Endothelial cell of umbilical vein (primary cell): ENCODE measurements around the gene TSPAN9. TPM values are rescaled to one million over a fixed set of nuclear protein-coding genes. Genes with fewer than 3 reads are reported as not detected.

Source experiments
- BruUV-seq: library from RNA; stranded (reverse); fragments of 400-500 nt; replicated peaks from 2 replicates; lab custom pipeline; 2021; lab: Mats Ljungman, UMichigan
- CTCF ChIA-PET: fragments of 300-600, 350-600 bp; sonication (Branson Sonifier 250); formaldehyde crosslinking; loops from one replicate; lab custom pipeline; 2021; ENCODE audit warnings: antibody characterized with exemption, inconsistent platforms; lab: Charles Lee
- POLR2A ChIA-PET: fragments of 300-600, 350-600 bp; sonication (Branson Sonifier 250); formaldehyde crosslinking; loops from one replicate; lab custom pipeline; 2021; ENCODE audit warnings: antibody characterized with exemption, inconsistent platforms; lab: Charles Lee
- DNase-seq: peaks from one replicate; pipeline ENCODE4 v3.0.0-alpha.2; 2011; ENCODE audit warnings: low read depth, low spot score
- FAIRE-seq: peaks from 2 replicates; lab custom pipeline; 2011; peaks lifted over from hg19 to GRCh38; lab: Jason Lieb, UNC
- H2AFZ ChIP-seq: 2 replicates; pipeline ENCODE4 v1.6.0; 2012; ENCODE audit warnings: low read depth, low read length, control low read depth, inconsistent platforms
- H3K27ac ChIP-seq: 2 replicates; pipeline ENCODE4 v1.5.1; 2011; ENCODE audit warnings: low read depth, mild to moderate bottlenecking, control low read depth, low read length, moderate library complexity; ENCODE audit not compliant: insufficient read depth
- H3K27me3 ChIP-seq, 2 experiments: 2 replicates each; pipeline versions ENCODE4 v1.6.0 to v1.6.1; 2011; ENCODE audit warnings: low read length in 2 of 2, mixed read lengths in 1 of 2; ENCODE audit not compliant: control insufficient read depth in 2 of 2, insufficient read depth in 2 of 2
- H3K36me3 ChIP-seq, 2 experiments: 2 replicates in 1 of 2; 3 replicates in 1 of 2; pipeline ENCODE4 v1.5.1; 2011; ENCODE audit warnings: low read length in 2 of 2, mild to moderate bottlenecking in 1 of 2, moderate library complexity in 1 of 2; ENCODE audit not compliant: control insufficient read depth in 2 of 2, insufficient read depth in 2 of 2; ENCODE audit errors: extremely low read depth in 1 of 2
- H3K4me1 ChIP-seq: 3 replicates; pipeline ENCODE4 v1.5.1; 2011; ENCODE audit warnings: mild to moderate bottlenecking, low read length; ENCODE audit not compliant: control insufficient read depth, insufficient read depth; ENCODE audit errors: extremely low read depth
- H3K4me2 ChIP-seq: 2 replicates; pipeline ENCODE4 v1.6.1; 2011; ENCODE audit warnings: low read length, control low read depth, mixed read lengths; ENCODE audit not compliant: insufficient read depth
- H3K4me3 ChIP-seq, 3 experiments: fragments of 200-600 bp in 1 of 3; sonication (generic), shearing (Covaris generic) in 1 of 3; replicated peaks in 1 of 3; 2 replicates each; pipeline ENCODE4 v1.5.1; 2011 to 2016; ENCODE audit warnings: control low read depth in 3 of 3, low read length in 3 of 3, mild to moderate bottlenecking in 2 of 3, inconsistent platforms in 1 of 3, low read depth in 1 of 3, moderate library complexity in 1 of 3; ENCODE audit not compliant: insufficient read depth in 1 of 3
- H3K79me2 ChIP-seq: 2 replicates; pipeline ENCODE4 v1.6.0; 2012; ENCODE audit warnings: low read length, inconsistent platforms; ENCODE audit not compliant: control insufficient read depth, insufficient read depth
- H3K9ac ChIP-seq: replicated peaks from 2 replicates; pipeline ENCODE3; 2011; ENCODE audit warnings: low read length, control low read depth; ENCODE audit not compliant: insufficient read depth; ENCODE audit errors: extremely low read depth
- H3K9me1 ChIP-seq: replicated peaks from 3 replicates; pipeline ENCODE4 v1.6.0; 2011; ENCODE audit warnings: mild to moderate bottlenecking, low read length; ENCODE audit not compliant: control insufficient read depth, insufficient read depth; ENCODE audit errors: extremely low read depth
- H3K9me3 ChIP-seq: replicated peaks from 2 replicates; pipeline ENCODE4 v1.5.1; 2012; ENCODE audit warnings: low read length, inconsistent platforms; ENCODE audit not compliant: control insufficient read depth, insufficient read depth
- H4K20me1 ChIP-seq: replicated peaks from 2 replicates; pipeline ENCODE3; 2011; ENCODE audit warnings: mild to moderate bottlenecking, low read length; ENCODE audit not compliant: control insufficient read depth, insufficient read depth; ENCODE audit errors: extremely low read depth
- EZH2 ChIP-seq: IDR thresholded peaks from 2 replicates; pipeline ENCODE4 v1.6.1; 2012; ENCODE audit warnings: borderline replicate concordance, low read depth, mild to moderate bottlenecking, moderate library complexity, low read length, inconsistent platforms; ENCODE audit not compliant: severe bottlenecking
- GATA2 ChIP-seq: IDR thresholded peaks from 2 replicates; pipeline ENCODE4 v1.7.0; 2011; ENCODE audit warnings: low read depth, mild to moderate bottlenecking, moderate library complexity, mixed read lengths, low read length; ENCODE audit not compliant: insufficient read length, insufficient read depth
- JUN ChIP-seq: IDR thresholded peaks from 2 replicates; pipeline ENCODE4 v1.6.1; 2011; ENCODE audit warnings: borderline replicate concordance, low read depth; ENCODE audit not compliant: insufficient read length, insufficient read depth
- MYC ChIP-seq: IDR thresholded peaks from one replicate; pipeline ENCODE4 v1.6.1; 2011; ENCODE audit warnings: mild to moderate bottlenecking, low read depth, low read length
- POLR2AphosphoS5 ChIP-seq: IDR thresholded peaks from 2 replicates; pipeline ENCODE4 v1.6.1; 2012; ENCODE audit warnings: low read depth, mild to moderate bottlenecking, control low read depth, low read length, moderate library complexity; ENCODE audit not compliant: insufficient read depth
- dilution Hi-C: fragments of 300-500 bp; cut with MboI; formaldehyde crosslinking; loops from one replicate; pipeline ENCODE4 v1.15.0; 2019; ENCODE audit warnings: low sequenced_read_pairs; ENCODE audit not compliant: extremely low pct_ligation_motif_present
- intact Hi-C: fragments of 100-400 bp; cut with micrococcal nuclease; formaldehyde crosslinking; loops from one replicate; pipeline ENCODE4 v1.10.0; 2022
- polyA plus RNA-seq, 4 experiments: library from polyadenylated mRNA; depleted of rRNA in 3 of 4; stranded (reverse) in 3 of 4; unstranded in 1 of 4; fragments of >200 nt; gene quantifications; 2 replicates each; pipeline versions ENCODE4 v1.2.1 to v1.2.3, GENCODE V29; 2011 to 2012; ENCODE audit warnings: missing spikeins in 1 of 4
- total RNA-seq: library from RNA; stranded (reverse); gene quantifications from 2 replicates; pipeline ENCODE4 v1.2.3, GENCODE V29; 2021
- TF ChIP-seq, protein P1 (sequence below), 2 donors: IDR thresholded peaks; 1 replicate in 1 of 2; 2 replicates in 1 of 2; pipeline ENCODE4 v1.5.1; 2011; ENCODE audit warnings: low read length in 2 of 2, mild to moderate bottlenecking in 2 of 2, moderate library complexity in 2 of 2, control low read depth in 1 of 2, inconsistent platforms in 1 of 2, low read depth in 1 of 2; ENCODE audit not compliant: insufficient read depth in 1 of 2; ENCODE audit errors: extremely low read depth in 1 of 2

TSPAN9 gene
- total and polyA plus RNA-seq, 2 donors (not counting 3 experiments of a cell fraction or from before 2014, with no cell fraction given) = 43.3 to 66.8 TPM

GRCh38 chr12:3259973-3260372, 182.8 kb downstream of the TSPAN9 start:
- DNase-seq = no peak
- Histone ChIP-seq H4K20me1 (no peaks in the 10 kb centered on the region), H3K79me2 (no peaks in the 10 kb centered on the region), H3K9ac (no peak overlapping the region), H2AFZ (no peak overlapping the region), H3K27me3 (no peaks in the 10 kb centered on the region), H3K36me3 (no peaks in the 10 kb centered on the region), H3K9me3 (no peaks in the 10 kb centered on the region), H3K27ac (no peak overlapping the region), H3K4me1 (no peaks in the 10 kb centered on the region), H3K4me3 (no peak overlapping the region), H3K9me1 (no peaks in the 10 kb centered on the region), H3K4me2 (no peak overlapping the region)
- dilution Hi-C loops (no loop called here), intact Hi-C loops (no loop called here)
- POLR2A ChIA-PET = no interaction called here
- BruUV-seq = no TSS peak
- FAIRE-seq = no peak
- TF ChIP-seq GATA2 (no peak), MYC (no peak), EZH2 (no peak), POLR2AphosphoS5 (no peak), JUN (no peak)
- TF ChIP-seq, protein P1, sequence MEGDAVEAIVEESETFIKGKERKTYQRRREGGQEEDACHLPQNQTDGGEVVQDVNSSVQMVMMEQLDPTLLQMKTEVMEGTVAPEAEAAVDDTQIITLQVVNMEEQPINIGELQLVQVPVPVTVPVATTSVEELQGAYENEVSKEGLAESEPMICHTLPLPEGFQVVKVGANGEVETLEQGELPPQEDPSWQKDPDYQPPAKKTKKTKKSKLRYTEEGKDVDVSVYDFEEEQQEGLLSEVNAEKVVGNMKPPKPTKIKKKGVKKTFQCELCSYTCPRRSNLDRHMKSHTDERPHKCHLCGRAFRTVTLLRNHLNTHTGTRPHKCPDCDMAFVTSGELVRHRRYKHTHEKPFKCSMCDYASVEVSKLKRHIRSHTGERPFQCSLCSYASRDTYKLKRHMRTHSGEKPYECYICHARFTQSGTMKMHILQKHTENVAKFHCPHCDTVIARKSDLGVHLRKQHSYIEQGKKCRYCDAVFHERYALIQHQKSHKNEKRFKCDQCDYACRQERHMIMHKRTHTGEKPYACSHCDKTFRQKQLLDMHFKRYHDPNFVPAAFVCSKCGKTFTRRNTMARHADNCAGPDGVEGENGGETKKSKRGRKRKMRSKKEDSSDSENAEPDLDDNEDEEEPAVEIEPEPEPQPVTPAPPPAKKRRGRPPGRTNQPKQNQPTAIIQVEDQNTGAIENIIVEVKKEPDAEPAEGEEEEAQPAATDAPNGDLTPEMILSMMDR (IDR thresholded peaks at IDR 0.05; ENCODE audit: extremely low read depth in 1 of 2, insufficient read depth in 1 of 2, low read depth in 1 of 2, low read length in 2 of 2) = no peak
- CTCF ChIA-PET = interaction anchor here (4.4 kb wide), 1 partner anchor 15 kb away, joined by 17 read pairs; no protein-coding TSS in a partner anchor
